ENCODE data around the gene CYP4F12. TPM values are rescaled to one million over a fixed set of nuclear protein-coding genes. Genes with fewer than 3 reads are reported as not detected.

CYP4F12 gene
- total RNA-seq, 2 donors from 2014 or later: 3.1 to 4.3 TPM

GRCh38 chr19:15633082-15633835 lies 39.6 kb upstream of the CYP4F12 start:
- TF ChIP-seq, protein P1, sequence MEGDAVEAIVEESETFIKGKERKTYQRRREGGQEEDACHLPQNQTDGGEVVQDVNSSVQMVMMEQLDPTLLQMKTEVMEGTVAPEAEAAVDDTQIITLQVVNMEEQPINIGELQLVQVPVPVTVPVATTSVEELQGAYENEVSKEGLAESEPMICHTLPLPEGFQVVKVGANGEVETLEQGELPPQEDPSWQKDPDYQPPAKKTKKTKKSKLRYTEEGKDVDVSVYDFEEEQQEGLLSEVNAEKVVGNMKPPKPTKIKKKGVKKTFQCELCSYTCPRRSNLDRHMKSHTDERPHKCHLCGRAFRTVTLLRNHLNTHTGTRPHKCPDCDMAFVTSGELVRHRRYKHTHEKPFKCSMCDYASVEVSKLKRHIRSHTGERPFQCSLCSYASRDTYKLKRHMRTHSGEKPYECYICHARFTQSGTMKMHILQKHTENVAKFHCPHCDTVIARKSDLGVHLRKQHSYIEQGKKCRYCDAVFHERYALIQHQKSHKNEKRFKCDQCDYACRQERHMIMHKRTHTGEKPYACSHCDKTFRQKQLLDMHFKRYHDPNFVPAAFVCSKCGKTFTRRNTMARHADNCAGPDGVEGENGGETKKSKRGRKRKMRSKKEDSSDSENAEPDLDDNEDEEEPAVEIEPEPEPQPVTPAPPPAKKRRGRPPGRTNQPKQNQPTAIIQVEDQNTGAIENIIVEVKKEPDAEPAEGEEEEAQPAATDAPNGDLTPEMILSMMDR (IDR thresholded peaks at IDR 0.05): no peak
- Histone ChIP-seq H3K4me1 (no peaks in the 10 kb centered on the region), H3K36me3 (no peaks in the 10 kb centered on the region), H3K27me3 (no peaks in the 10 kb centered on the region), H3K9me3 (peaks cover 0 to 4% of the 10 kb centered on the region in 2 donors), H3K4me3 (no peak overlapping the region), H3K27ac (no peak overlapping the region)
- DNase-seq (ENCODE audit: low spot score): no peak

DNA sequence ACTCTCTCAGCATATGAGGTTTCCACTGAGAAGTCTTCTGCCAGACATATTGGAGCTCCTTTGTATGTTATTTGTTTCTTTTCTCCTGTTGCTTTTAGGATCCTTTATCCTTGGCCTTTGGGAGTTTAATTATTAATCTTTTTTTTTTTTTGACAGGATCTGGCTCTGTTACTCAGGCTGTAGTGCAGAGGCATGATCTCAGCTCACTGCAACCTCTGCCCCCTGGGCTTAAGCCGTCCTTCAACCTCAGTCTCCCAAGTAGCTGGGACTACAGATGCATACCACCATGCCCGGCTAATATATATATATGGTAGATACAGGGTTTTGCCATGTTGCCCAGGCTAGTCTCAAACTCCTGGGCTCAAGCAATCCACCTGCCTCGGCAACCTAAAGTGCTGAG lies 38.8 kb upstream of the CYP4F12 start:
- Histone ChIP-seq H3K4me3 (no peak overlapping the region), H3K27ac (no peak overlapping the region), H3K27me3 (no peaks in the 10 kb centered on the region), H3K36me3 (no peaks in the 10 kb centered on the region), H3K4me1 (no peaks in the 10 kb centered on the region), H3K9me3 (peaks cover 0 to 4% of the 10 kb centered on the region in 2 donors)
- TF ChIP-seq, protein P1 (IDR thresholded peaks at IDR 0.05): no peak
- DNase-seq (ENCODE audit: low spot score): no peak

GRCh38 chr19:15635016-15635805 lies 37.7 kb upstream of the CYP4F12 start:
- Histone ChIP-seq H3K36me3 (no peaks in the 10 kb centered on the region), H3K27me3 (no peaks in the 10 kb centered on the region), H3K4me1 (no peaks in the 10 kb centered on the region), H3K4me3 (no peak overlapping the region), H3K27ac (no peak overlapping the region), H3K9me3 (peaks cover 0 to 4% of the 10 kb centered on the region in 2 donors)
- TF ChIP-seq, protein P1 (IDR thresholded peaks at IDR 0.05): no peak
- no peak for DNase-seq (ENCODE audit: low spot score)

- no peak for DNase-seq (ENCODE audit: low spot score)
- no peaks in the 10 kb centered on the region for H3K36me3 ChIP-seq
- H3K4me3 ChIP-seq: no peak overlapping the region
- H3K9me3 ChIP-seq: peaks cover 0 to 4% of the 10 kb centered on the region in 2 donors
- TF ChIP-seq, protein P1 (IDR thresholded peaks at IDR 0.05): no peak
- H3K27ac ChIP-seq: no peak overlapping the region
- no peaks in the 10 kb centered on the region for H3K27me3 ChIP-seq
- H3K4me1 ChIP-seq: no peaks in the 10 kb centered on the region
Observed at GRCh38 chr19:15636026-15636425, 36.9 kb upstream of the CYP4F12 start.

- TF ChIP-seq, protein P1 (IDR thresholded peaks at IDR 0.05): no peak
- no peaks in the 10 kb centered on the region for H3K36me3 ChIP-seq
- H3K4me3 ChIP-seq: no peak overlapping the region
- no peak for DNase-seq (ENCODE audit: low spot score)
- H3K9me3 ChIP-seq: peaks cover 0 to 1% of the 10 kb centered on the region in 2 donors
- no peaks in the 10 kb centered on the region for H3K4me1 ChIP-seq
- no peak overlapping the region for H3K27ac ChIP-seq
- H3K27me3 ChIP-seq: no peaks in the 10 kb centered on the region
Observed at GRCh38 chr19:15639596-15639995, 33.3 kb upstream of the CYP4F12 start.

All from right atrium auricular region (tissue), 2 donors.